K562 (cell line): ENCODE measurements around the gene ACSM5. TPM values are rescaled to one million over a fixed set of nuclear protein-coding genes. Genes with fewer than 3 reads are reported as not detected.

Source experiments
- polyA plus RNA-seq, 8 experiments: library from polyadenylated mRNA; depleted of rRNA in 4 of 8; stranded (reverse) in 5 of 8; unstranded in 3 of 8; fragments of >200 nt; fragmentation: Nextera tagmentation in 2 of 8; fragmentation: Illumina TruSeq in 1 of 8; extraction: Ambion mirVana in 2 of 8; extraction: Trizol in 1 of 8; gene quantifications; 2 replicates each; pipeline versions ENCODE4 v1.2.1 to v1.2.3, GENCODE V29; 2011 to 2014; ENCODE audit warnings: inconsistent platforms in 1 of 8, missing spikeins in 1 of 8
- total RNA-seq, 7 experiments: library from RNA; depleted of rRNA in 6 of 7; stranded (reverse); fragments of >200 nt in 6 of 7; fragmentation: Illumina TruSeq in 2 of 7; extraction: Trizol in 2 of 7; gene quantifications; 2 replicates each; pipeline versions ENCODE4 v1.2.1 to v1.2.3, GENCODE V29; 2011 to 2021; ENCODE audit warnings: low replicate concordance in 1 of 7

The ACSM5 gene
- total and polyA plus RNA-seq, 9 of the 15 experiments (the other 6 are each of a cell fraction or from before 2014, with no cell fraction given), result not detected

Other genes starting within 250 kb of the ACSM5 start
- gene GP2, start 82.0 kb upstream of the ACSM5 start, total RNA-seq (2014; rRNA removed), result not detected in 2 replicates
- not detected in 2 replicates for gene GP2, start 82.0 kb upstream of the ACSM5 start, total RNA-seq (2014; rRNA removed; fragmentation: Illumina TruSeq; extraction: Trizol)
- not detected in 2 replicates for gene GP2, start 82.0 kb upstream of the ACSM5 start, total RNA-seq (2015; rRNA removed; fragmentation: Illumina TruSeq; extraction: Trizol)
- 5.9 and 6.1 TPM in 2 replicates for gene GP2, start 82.0 kb upstream of the ACSM5 start, total RNA-seq (2021)
- gene GP2, start 82.0 kb upstream of the ACSM5 start, polyA plus RNA-seq (2011; rRNA removed), result not detected in 2 replicates
- gene GP2, start 82.0 kb upstream of the ACSM5 start, polyA plus RNA-seq (2014; fragmentation: Illumina TruSeq; extraction: Trizol), result not detected in 2 replicates
- not detected for gene GP2, start 82.0 kb upstream of the ACSM5 start, polyA plus RNA-seq (2014; fragmentation: Nextera tagmentation; extraction: Ambion mirVana)
- gene GP2, start 82.0 kb upstream of the ACSM5 start, polyA plus RNA-seq (2014; rRNA removed), result not detected in 2 replicates
- not detected in 2 replicates for gene UMOD, start 56.8 kb upstream of the ACSM5 start, total RNA-seq (2014; rRNA removed)
- not detected in 2 replicates for gene UMOD, start 56.8 kb upstream of the ACSM5 start, total RNA-seq (2014; rRNA removed; fragmentation: Illumina TruSeq; extraction: Trizol)
- not detected in 2 replicates for gene UMOD, start 56.8 kb upstream of the ACSM5 start, total RNA-seq (2015; rRNA removed; fragmentation: Illumina TruSeq; extraction: Trizol)
- gene UMOD, start 56.8 kb upstream of the ACSM5 start, total RNA-seq (2021), result not detected in 2 replicates
- gene UMOD, start 56.8 kb upstream of the ACSM5 start, polyA plus RNA-seq (2011; rRNA removed), result not detected in 2 replicates
- not detected in 2 replicates for gene UMOD, start 56.8 kb upstream of the ACSM5 start, polyA plus RNA-seq (2014; fragmentation: Illumina TruSeq; extraction: Trizol)
- not detected for gene UMOD, start 56.8 kb upstream of the ACSM5 start, polyA plus RNA-seq (2014; fragmentation: Nextera tagmentation; extraction: Ambion mirVana)
- gene UMOD, start 56.8 kb upstream of the ACSM5 start, polyA plus RNA-seq (2014; rRNA removed), result not detected in 2 replicates
- not detected in 2 replicates for gene PDILT, start 4.8 kb upstream of the ACSM5 start, total RNA-seq (2014; rRNA removed)
- gene PDILT, start 4.8 kb upstream of the ACSM5 start, total RNA-seq (2014; rRNA removed; fragmentation: Illumina TruSeq; extraction: Trizol), result not detected in 2 replicates
- gene PDILT, start 4.8 kb upstream of the ACSM5 start, total RNA-seq (2015; rRNA removed; fragmentation: Illumina TruSeq; extraction: Trizol), result not detected in 2 replicates
- gene PDILT, start 4.8 kb upstream of the ACSM5 start, total RNA-seq (2021), result not detected in 2 replicates
- not detected in 2 replicates for gene PDILT, start 4.8 kb upstream of the ACSM5 start, polyA plus RNA-seq (2011; rRNA removed)
- gene PDILT, start 4.8 kb upstream of the ACSM5 start, polyA plus RNA-seq (2014; fragmentation: Illumina TruSeq; extraction: Trizol), result not detected in 2 replicates
- not detected for gene PDILT, start 4.8 kb upstream of the ACSM5 start, polyA plus RNA-seq (2014; fragmentation: Nextera tagmentation; extraction: Ambion mirVana)
- not detected in 2 replicates for gene PDILT, start 4.8 kb upstream of the ACSM5 start, polyA plus RNA-seq (2014; rRNA removed)
- not detected in 2 replicates for gene ACSM2A, start 42.0 kb downstream of the ACSM5 start, total RNA-seq (2014; rRNA removed)
- not detected in 2 replicates for gene ACSM2A, start 42.0 kb downstream of the ACSM5 start, total RNA-seq (2014; rRNA removed; fragmentation: Illumina TruSeq; extraction: Trizol)
- gene ACSM2A, start 42.0 kb downstream of the ACSM5 start, total RNA-seq (2015; rRNA removed; fragmentation: Illumina TruSeq; extraction: Trizol), result not detected in 2 replicates
- gene ACSM2A, start 42.0 kb downstream of the ACSM5 start, total RNA-seq (2021), result 0.09 and 0.13 TPM in 2 replicates
- not detected in 2 replicates for gene ACSM2A, start 42.0 kb downstream of the ACSM5 start, polyA plus RNA-seq (2011; rRNA removed)
- not detected in 2 replicates for gene ACSM2A, start 42.0 kb downstream of the ACSM5 start, polyA plus RNA-seq (2014; fragmentation: Illumina TruSeq; extraction: Trizol)
- not detected for gene ACSM2A, start 42.0 kb downstream of the ACSM5 start, polyA plus RNA-seq (2014; fragmentation: Nextera tagmentation; extraction: Ambion mirVana)
- not detected in 2 replicates for gene ACSM2A, start 42.0 kb downstream of the ACSM5 start, polyA plus RNA-seq (2014; rRNA removed)
- 0.16 TPM in 1 of 2 replicates, not detected in the other for gene ACSM2B, start 166.8 kb downstream of the ACSM5 start, total RNA-seq (2014; rRNA removed)
- 0.22 and 0.69 TPM in 2 replicates for gene ACSM2B, start 166.8 kb downstream of the ACSM5 start, total RNA-seq (2014; rRNA removed; fragmentation: Illumina TruSeq; extraction: Trizol)
- gene ACSM2B, start 166.8 kb downstream of the ACSM5 start, total RNA-seq (2015; rRNA removed; fragmentation: Illumina TruSeq; extraction: Trizol), result not detected in 2 replicates
- 0.40 and 0.89 TPM in 2 replicates for gene ACSM2B, start 166.8 kb downstream of the ACSM5 start, total RNA-seq (2021)
- gene ACSM2B, start 166.8 kb downstream of the ACSM5 start, polyA plus RNA-seq (2011; rRNA removed), result not detected in 2 replicates
- 0.06 and 0.10 TPM in 2 replicates for gene ACSM2B, start 166.8 kb downstream of the ACSM5 start, polyA plus RNA-seq (2014; fragmentation: Illumina TruSeq; extraction: Trizol)
- gene ACSM2B, start 166.8 kb downstream of the ACSM5 start, polyA plus RNA-seq (2014; fragmentation: Nextera tagmentation; extraction: Ambion mirVana), result under 1 TPM; 0.45 to 0.64 TPM
- gene ACSM2B, start 166.8 kb downstream of the ACSM5 start, polyA plus RNA-seq (2014; rRNA removed), result 0.68 TPM in 1 of 2 replicates, not detected in the other